HepG2 (cell line): ENCODE data around the gene CAMSAP3.

ENCODE experiments used
- ARNTL ChIP-seq: sonication (generic); formaldehyde crosslinking; IDR thresholded peaks from 2 replicates; pipeline ENCODE4 v1.4.0; 2020; ENCODE audit warnings: mild to moderate bottlenecking, missing genetic modification reagents
- LRRFIP1 ChIP-seq: sonication (generic); formaldehyde crosslinking; conservative IDR thresholded peaks from 2 replicates; pipeline ENCODE4 v1.4.0; 2020; ENCODE audit warnings: missing genetic modification reagents
- NFYB ChIP-seq: sonication (generic); formaldehyde crosslinking; IDR thresholded peaks from 2 replicates; pipeline ENCODE4 v1.4.0; 2020; ENCODE audit warnings: missing genetic modification reagents
- SMC3 ChIP-seq: IDR thresholded peaks from 2 replicates; pipeline ENCODE4 v1.6.1; 2011; ENCODE audit warnings: low read length, improper control_type of control experiment
- ZNF234 ChIP-seq: sonication (generic); formaldehyde crosslinking; conservative IDR thresholded peaks from 2 replicates; pipeline ENCODE4 v1.5.1; 2020; ENCODE audit warnings: mild to moderate bottlenecking, missing genetic modification reagents
- ZNF33A ChIP-seq: sonication (generic); formaldehyde crosslinking; IDR thresholded peaks from 2 replicates; pipeline ENCODE4 v1.5.1; 2020; ENCODE audit warnings: missing genetic modification reagents, mild to moderate bottlenecking, moderate library complexity, borderline replicate concordance
- TF ChIP-seq, protein P1 (sequence below): sonication (generic); formaldehyde crosslinking; IDR thresholded peaks from 2 replicates; pipeline ENCODE4 v1.4.0; 2020; ENCODE audit warnings: missing genetic modification reagents, low read depth, mild to moderate bottlenecking, borderline replicate concordance
- TF ChIP-seq, protein P2 (sequence below): sonication (generic); formaldehyde crosslinking; IDR thresholded peaks from 2 replicates; pipeline ENCODE4 v1.5.0; 2020; ENCODE audit warnings: mild to moderate bottlenecking, missing genetic modification reagents, moderate library complexity

GRCh38 chr19:7614859-7615741, 19.4 kb downstream of the CAMSAP3 start:
- TF ChIP-seq ZNF234 (CRISPR knock-in tag) (no peak), LRRFIP1 (no peak), SMC3 (no peak), ZNF33A (CRISPR knock-in tag) (no peak), NFYB (no peak), ARNTL (no peak)
- TF ChIP-seq, protein P1, sequence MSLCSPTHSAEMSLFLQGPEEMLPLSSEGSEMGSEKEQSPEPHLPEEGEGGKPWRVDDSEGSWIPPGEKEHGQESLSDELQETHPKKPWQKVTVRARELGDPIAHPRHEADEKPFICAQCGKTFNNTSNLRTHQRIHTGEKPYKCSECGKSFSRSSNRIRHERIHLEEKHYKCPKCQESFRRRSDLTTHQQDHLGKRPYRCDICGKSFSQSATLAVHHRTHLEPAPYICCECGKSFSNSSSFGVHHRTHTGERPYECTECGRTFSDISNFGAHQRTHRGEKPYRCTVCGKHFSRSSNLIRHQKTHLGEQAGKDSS (CRISPR knock-in tag): no peak
- TF ChIP-seq, protein P2, sequence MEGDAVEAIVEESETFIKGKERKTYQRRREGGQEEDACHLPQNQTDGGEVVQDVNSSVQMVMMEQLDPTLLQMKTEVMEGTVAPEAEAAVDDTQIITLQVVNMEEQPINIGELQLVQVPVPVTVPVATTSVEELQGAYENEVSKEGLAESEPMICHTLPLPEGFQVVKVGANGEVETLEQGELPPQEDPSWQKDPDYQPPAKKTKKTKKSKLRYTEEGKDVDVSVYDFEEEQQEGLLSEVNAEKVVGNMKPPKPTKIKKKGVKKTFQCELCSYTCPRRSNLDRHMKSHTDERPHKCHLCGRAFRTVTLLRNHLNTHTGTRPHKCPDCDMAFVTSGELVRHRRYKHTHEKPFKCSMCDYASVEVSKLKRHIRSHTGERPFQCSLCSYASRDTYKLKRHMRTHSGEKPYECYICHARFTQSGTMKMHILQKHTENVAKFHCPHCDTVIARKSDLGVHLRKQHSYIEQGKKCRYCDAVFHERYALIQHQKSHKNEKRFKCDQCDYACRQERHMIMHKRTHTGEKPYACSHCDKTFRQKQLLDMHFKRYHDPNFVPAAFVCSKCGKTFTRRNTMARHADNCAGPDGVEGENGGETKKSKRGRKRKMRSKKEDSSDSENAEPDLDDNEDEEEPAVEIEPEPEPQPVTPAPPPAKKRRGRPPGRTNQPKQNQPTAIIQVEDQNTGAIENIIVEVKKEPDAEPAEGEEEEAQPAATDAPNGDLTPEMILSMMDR (CRISPR knock-in tag): no peak
